SK-N-SH (cell line): ENCODE data around the gene DDC.
"Not testable (repeated sequence)": the region's sequence is repeated elsewhere in the genome, so short reads cannot be mapped to it uniquely, and the experiment has no call there.

ENCODE experiments used
- CTCF ChIP-seq: fragments of 200-600 bp; sonication (generic); IDR thresholded peaks from 2 replicates; pipeline ENCODE4 v1.6.1; 2017; ENCODE audit warnings: antibody characterized with exemption, mild to moderate bottlenecking, moderate library complexity
- EP300 ChIP-seq, 2 experiments: IDR thresholded peaks; 2 replicates each; pipeline versions ENCODE4 v1.4.0 to v1.6.1; 2012; ENCODE audit warnings: borderline replicate concordance in 1 of 2, low read depth in 1 of 2, low read length in 1 of 2
- USF2 ChIP-seq: fragments of 150-350 bp; IDR thresholded peaks from 2 replicates; pipeline ENCODE4 v1.6.1; 2017; ENCODE audit warnings: antibody characterized with exemption, low read length, low read depth, borderline replicate concordance
- YY1 ChIP-seq: IDR thresholded peaks from 2 replicates; pipeline ENCODE4 v1.4.0; 2012; ENCODE audit warnings: low read depth, mild to moderate bottlenecking
- ZBTB33 ChIP-seq: IDR thresholded peaks from 2 replicates; pipeline ENCODE4 v1.4.0; 2012; ENCODE audit warnings: low read depth, borderline replicate concordance

- not testable (repeated sequence) for TF ChIP-seq CTCF; YY1; EP300 (IDR thresholded peaks at IDR 0.05; ENCODE audit: borderline replicate concordance in 1 of 2, low read depth in 1 of 2, low read length in 1 of 2); ZBTB33; USF2
Measured at GRCh38 chr7:50583295-50583694, 18.1 kb upstream of the DDC start.
